SU-DHL-6 (cell line): Measurements from ENCODE around the gene PPP1CC.

ENCODE experiments used
- H2AFZ ChIP-seq: fragments of 200-600 bp; sonication (generic); 2 replicates; pipeline ENCODE4 v1.6.1; 2014; ENCODE audit warnings: low read depth, mild to moderate bottlenecking, moderate library complexity, mixed read lengths, antibody characterized with exemption, low read length; ENCODE audit not compliant: severe bottlenecking
- H3F3A ChIP-seq: fragments of 200-600 bp; shearing (Covaris generic); 2 replicates; pipeline ENCODE4 v1.6.0; 2016; ENCODE audit warnings: antibody characterized with exemption, mild to moderate bottlenecking; ENCODE audit not compliant: insufficient read depth
- H3K27ac ChIP-seq: fragments of 200-600 bp; sonication (generic); 2 replicates; pipeline ENCODE4 v1.5.1; 2016; ENCODE audit warnings: low read depth, mild to moderate bottlenecking, low read length, moderate library complexity, mixed read lengths
- H3K27me3 ChIP-seq: fragments of 200-600 bp; sonication (generic), shearing (Covaris generic); 2 replicates; pipeline ENCODE4 v1.6.0; 2014; ENCODE audit warnings: mild to moderate bottlenecking, low read length
- H3K36me3 ChIP-seq: fragments of 200-600 bp; sonication (generic); 2 replicates; pipeline ENCODE4 v1.6.1; 2014; ENCODE audit warnings: mild to moderate bottlenecking, low read length, mixed read lengths
- H3K4me2 ChIP-seq: fragments of 300-600, 200-600 bp; shearing (Covaris generic), sonication (generic); 2 replicates; pipeline ENCODE4 v1.6.0; 2014; ENCODE audit warnings: low read length, low read depth, mild to moderate bottlenecking; ENCODE audit not compliant: poor library complexity, severe bottlenecking
- H3K4me3 ChIP-seq: fragments of 200-600 bp; sonication (generic); 2 replicates; pipeline ENCODE4 v1.5.1; 2014; ENCODE audit warnings: antibody characterized with exemption, low read length, mild to moderate bottlenecking, mixed read lengths; ENCODE audit not compliant: insufficient read depth, poor library complexity, severe bottlenecking
- H3K79me2 ChIP-seq: fragments of 200-600 bp; sonication (generic); 2 replicates; pipeline ENCODE4 v1.6.1; 2014; ENCODE audit warnings: mild to moderate bottlenecking, low read length, moderate library complexity; ENCODE audit not compliant: insufficient read depth
- H3K9ac ChIP-seq: fragments of 200-600 bp; sonication (generic); 2 replicates; pipeline ENCODE4 v1.7.0; 2014; ENCODE audit warnings: mild to moderate bottlenecking, low read length
- H3K9me2 ChIP-seq: fragments of 200-600 bp; sonication (generic); replicated peaks from 2 replicates; pipeline ENCODE4 v1.6.1; 2014; ENCODE audit warnings: low read length; ENCODE audit not compliant: insufficient read depth
- H3K9me3 ChIP-seq: fragments of 200-600 bp; sonication (generic); 2 replicates; pipeline ENCODE4 v1.6.1; 2014; ENCODE audit warnings: low read length, mixed read lengths; ENCODE audit not compliant: insufficient read depth
- H4K20me1 ChIP-seq: fragments of 200-600 bp; sonication (generic); 2 replicates; pipeline ENCODE4 v1.6.1; 2014; ENCODE audit warnings: low read depth, mild to moderate bottlenecking, antibody characterized with exemption, low read length, moderate library complexity, mixed read lengths
- CTCF ChIP-seq: fragments of 200-600 bp; sonication (generic); IDR thresholded peaks from one replicate; pipeline ENCODE4 v1.5.1; 2017; ENCODE audit warnings: antibody characterized with exemption, mild to moderate bottlenecking, low read length, moderate library complexity; ENCODE audit not compliant: insufficient read depth, poor library complexity, severe bottlenecking
- EZH2phosphoT487 ChIP-seq: fragments of 200-600 bp; sonication (generic), shearing (Covaris generic); conservative IDR thresholded peaks from 2 replicates; pipeline ENCODE4 v1.6.1; 2018; ENCODE audit warnings: mild to moderate bottlenecking, antibody characterized with exemption, low read length, moderate library complexity, mixed read lengths

Gene PPP1CC

GRCh38 chr12:110742718-110743570, at the start of gene PPP1CC:
PPP1CC (minus strand) TSS chr12:110742891; CDS start chr12:110742707, 184 bp downstream.
- peak within 1 kb of the TSS; percentile 90 for H3K4me2 ChIP-seq
- peak within 1 kb of the TSS; percentile 95 for H2AFZ ChIP-seq
- no peaks in the 10 kb centered on the region for H3K9me2 ChIP-seq
- peak within 1 kb of the TSS; percentile 59 for H3K27ac ChIP-seq
- H3K9me3 ChIP-seq: no peaks in the 10 kb centered on the region
- H3K9ac ChIP-seq: peak within 1 kb of the TSS; percentile 86
- no peaks in the 10 kb centered on the region for H3K27me3 ChIP-seq
- no peak for TF ChIP-seq CTCF
- TF ChIP-seq EZH2phosphoT487: no peak
- H3K79me2 ChIP-seq: peaks cover 47% of the 10 kb centered on the region
- no peaks in the 10 kb centered on the region for H3K36me3 ChIP-seq
- peaks cover 13% of the 10 kb centered on the region for H3F3A ChIP-seq
- peak within 1 kb of the TSS; percentile 92 for H3K4me3 ChIP-seq
- H4K20me1 ChIP-seq: peaks cover 30% of the 10 kb centered on the region; the same call in 1 of the 2 replicates

- TF ChIP-seq CTCF (no peak), EZH2phosphoT487 (no peak)
- Histone ChIP-seq H3K9me2 (no peaks in the 10 kb centered on the region), H3K36me3 (no peaks in the 10 kb centered on the region), H3K4me2 (no peak overlapping the region), H3K27ac (no peak overlapping the region), H3K27me3 (no peaks in the 10 kb centered on the region), H3K79me2 (no peaks in the 10 kb centered on the region), H3F3A (no peaks in the 10 kb centered on the region), H4K20me1 (no peaks in the 10 kb centered on the region), H3K4me3 (no peak overlapping the region), H2AFZ (no peak overlapping the region), H3K9me3 (no peaks in the 10 kb centered on the region), H3K9ac (no peak overlapping the region)
Measured at GRCh38 chr12:110791589-110791988, 48.9 kb upstream of the PPP1CC start.

GRCh38 chr12:110790301-110790700, 47.6 kb upstream of the PPP1CC start:
- Histone ChIP-seq H3K9me3 (no peaks in the 10 kb centered on the region), H3F3A (no peaks in the 10 kb centered on the region), H3K27me3 (no peaks in the 10 kb centered on the region), H3K27ac (no peak overlapping the region), H3K4me2 (no peak overlapping the region), H3K4me3 (no peak overlapping the region), H3K36me3 (no peaks in the 10 kb centered on the region), H2AFZ (no peak overlapping the region), H3K9me2 (no peaks in the 10 kb centered on the region), H3K9ac (no peak overlapping the region), H3K79me2 (no peaks in the 10 kb centered on the region), H4K20me1 (no peaks in the 10 kb centered on the region)
- no peak for TF ChIP-seq EZH2phosphoT487
- no peak for TF ChIP-seq CTCF
